IMR-90 (cell line): ENCODE data around the gene RASGRP3. TPM values are rescaled to one million over a fixed set of nuclear protein-coding genes. Genes with fewer than 3 reads are reported as not detected.

Source experiments
- ATAC-seq: fragments of 200-7000 bp; cut with Tn5 transposase; 2 replicates; pipeline ENCODE4 v1.9.1; 2020; ENCODE audit warnings: low read depth, mild to moderate bottlenecking, moderate library complexity
- BruUV-seq: library from RNA; stranded (reverse); fragments of 400-500 nt; replicated peaks from 2 replicates; lab custom pipeline; 2021; lab: Mats Ljungman, UMichigan
- CTCF ChIA-PET: fragments of 300-600 bp; formaldehyde crosslinking; extraction: SDS; loops from one replicate; lab custom pipeline; 2021; ENCODE audit warnings: antibody characterized with exemption; lab: Yijun Ruan, JAX
- POLR2A ChIA-PET: fragments of 300-600 bp; sonication (Branson Sonifier 250); formaldehyde crosslinking; loops from one replicate; lab custom pipeline; 2022; ENCODE audit warnings: antibody characterized with exemption; ENCODE audit not compliant: unreplicated experiment; lab: Charles Lee
- DNase-seq: peaks from one replicate; pipeline ENCODE4 v3.0.0; 2013
- H2AFZ ChIP-seq: replicated peaks from 2 replicates; pipeline ENCODE3; 2013; ENCODE audit warnings: low read length, mild to moderate bottlenecking; ENCODE audit not compliant: poor library complexity
- H2AK5ac ChIP-seq: 2 replicates; pipeline ENCODE4 v1.6.1; 2013; ENCODE audit warnings: low read depth, low read length, inconsistent platforms
- H2AK9ac ChIP-seq: replicated peaks from 2 replicates; pipeline ENCODE3; 2013; ENCODE audit warnings: mild to moderate bottlenecking, low read depth, low read length, moderate library complexity; ENCODE audit not compliant: poor library complexity
- H2BK120ac ChIP-seq: 2 replicates; pipeline ENCODE4 v1.6.1; 2013; ENCODE audit warnings: low read depth, low read length, inconsistent platforms
- H2BK15ac ChIP-seq: 3 replicates; pipeline ENCODE4 v1.6.1; 2013; ENCODE audit warnings: low read depth, low read length, inconsistent platforms
- H2BK20ac ChIP-seq: 2 replicates; pipeline ENCODE4 v1.6.1; 2013; ENCODE audit warnings: low read depth, mild to moderate bottlenecking, inconsistent platforms, low read length, moderate library complexity
- H2BK5ac ChIP-seq: 2 replicates; pipeline ENCODE4 v1.6.1; 2013; ENCODE audit warnings: mild to moderate bottlenecking, low read depth, low read length, inconsistent platforms; ENCODE audit not compliant: poor library complexity, severe bottlenecking
- H3K14ac ChIP-seq: replicated peaks from 2 replicates; pipeline ENCODE4 v1.6.1; 2013; ENCODE audit warnings: low read depth, low read length, inconsistent platforms
- H3K18ac ChIP-seq: 2 replicates; pipeline ENCODE4 v1.6.1; 2013; ENCODE audit warnings: low read depth, low read length, control low read depth
- H3K23ac ChIP-seq: 2 replicates; pipeline ENCODE4 v1.6.1; 2013; ENCODE audit warnings: low read depth, low read length, inconsistent platforms
- H3K27ac ChIP-seq: 2 replicates; pipeline ENCODE4 v1.5.1; 2013; ENCODE audit warnings: mild to moderate bottlenecking, control low read depth, low read length; ENCODE audit not compliant: insufficient read depth
- H3K27me3 ChIP-seq: 2 replicates; pipeline ENCODE4 v1.6.1; 2013; ENCODE audit warnings: low read length; ENCODE audit not compliant: control insufficient read depth, insufficient read depth
- H3K36me3 ChIP-seq: 2 replicates; pipeline ENCODE4 v1.6.1; 2013; ENCODE audit warnings: low read length, mixed read lengths; ENCODE audit not compliant: control insufficient read depth, insufficient read depth
- H3K4ac ChIP-seq: 2 replicates; pipeline ENCODE4 v1.6.1; 2013; ENCODE audit warnings: low read depth, low read length, inconsistent platforms
- H3K4me1 ChIP-seq: 2 replicates; pipeline ENCODE4 v1.6.1; 2013; ENCODE audit warnings: low read length, mixed read lengths; ENCODE audit not compliant: control insufficient read depth, insufficient read depth
- H3K4me2 ChIP-seq: 2 replicates; pipeline ENCODE4 v1.6.1; 2013; ENCODE audit warnings: low read depth, mild to moderate bottlenecking, control low read depth, low read length, moderate library complexity
- H3K4me3 ChIP-seq: 2 replicates; pipeline ENCODE4 v1.5.1; 2013; ENCODE audit warnings: low read depth, mild to moderate bottlenecking, control low read depth, low read length, moderate library complexity; ENCODE audit not compliant: insufficient read depth
- H3K56ac ChIP-seq: 2 replicates; pipeline ENCODE4 v1.6.1; 2013; ENCODE audit warnings: low read length, inconsistent platforms; ENCODE audit not compliant: insufficient read depth; ENCODE audit errors: extremely low read depth
- H3K79me1 ChIP-seq, 2 experiments: 2 replicates each; pipeline ENCODE4 v1.6.1; 2013; ENCODE audit warnings: low read length in 2 of 2, inconsistent platforms in 1 of 2, low read depth in 1 of 2
- H3K9ac ChIP-seq: 2 replicates; pipeline ENCODE4 v1.6.1; 2013; ENCODE audit warnings: low read depth, low read length, control low read depth
- H3K9me1 ChIP-seq: 2 replicates; pipeline ENCODE4 v1.6.1; 2013; ENCODE audit warnings: low read length, inconsistent platforms; ENCODE audit not compliant: insufficient read depth
- H3K9me3 ChIP-seq: 2 replicates; pipeline ENCODE4 v1.6.1; 2013; ENCODE audit warnings: low read length; ENCODE audit not compliant: control insufficient read depth, insufficient read depth
- H4K20me1 ChIP-seq: 2 replicates; pipeline ENCODE4 v1.6.1; 2013; ENCODE audit warnings: low read length, inconsistent platforms; ENCODE audit not compliant: insufficient read depth
- H4K5ac ChIP-seq: 2 replicates; pipeline ENCODE4 v1.6.1; 2013; ENCODE audit warnings: mild to moderate bottlenecking, low read depth, low read length, control low read depth
- H4K8ac ChIP-seq, 2 experiments: 2 replicates each; pipeline ENCODE4 v1.6.1; 2013; ENCODE audit warnings: low read depth in 2 of 2, low read length in 2 of 2, control low read depth in 1 of 2, inconsistent platforms in 1 of 2
- H4K91ac ChIP-seq: 2 replicates; pipeline ENCODE4 v1.6.1; 2013; ENCODE audit warnings: low read depth, low read length, inconsistent platforms; ENCODE audit not compliant: insufficient read depth
- BHLHE40 ChIP-seq: fragments of 150-350 bp; IDR thresholded peaks from 2 replicates; pipeline ENCODE4 v1.6.1; 2016; ENCODE audit warnings: mild to moderate bottlenecking, low read depth, low read length
- CHD1 ChIP-seq: IDR thresholded peaks from 2 replicates; pipeline ENCODE4 v1.6.1; 2012; ENCODE audit warnings: low read depth, low read length, improper control_type of control experiment
- FOS ChIP-seq: fragments of 150-350 bp; IDR thresholded peaks from 2 replicates; pipeline ENCODE4 v1.6.1; 2016; ENCODE audit warnings: low read depth, low read length
- MAFK ChIP-seq: IDR thresholded peaks from 2 replicates; pipeline ENCODE4 v1.6.1; 2012; ENCODE audit warnings: low read depth, low read length, improper control_type of control experiment
- MAZ ChIP-seq: IDR thresholded peaks from 2 replicates; pipeline ENCODE4 v1.6.1; 2012; ENCODE audit warnings: low read depth, mild to moderate bottlenecking, low read length, improper control_type of control experiment, moderate library complexity, borderline replicate concordance
- NFE2L2 ChIP-seq: fragments of 150-350 bp; IDR thresholded peaks from 2 replicates; pipeline ENCODE4 v1.6.1; 2016; ENCODE audit warnings: low read depth, mild to moderate bottlenecking, low read length
- POLR2A ChIP-seq: IDR thresholded peaks from 2 replicates; pipeline ENCODE4 v1.6.1; 2012; ENCODE audit warnings: mild to moderate bottlenecking, low read depth, low read length
- RAD21 ChIP-seq: IDR thresholded peaks from 2 replicates; pipeline ENCODE4 v1.6.1; 2012; ENCODE audit warnings: low read length, improper control_type of control experiment
- RCOR1 ChIP-seq: IDR thresholded peaks from 2 replicates; pipeline ENCODE4 v1.6.1; 2012; ENCODE audit warnings: mild to moderate bottlenecking, low read length, improper control_type of control experiment; ENCODE audit not compliant: insufficient replicate concordance
- RFX5 ChIP-seq: IDR thresholded peaks from 2 replicates; pipeline ENCODE4 v1.8.0; 2012; ENCODE audit warnings: low read depth, mild to moderate bottlenecking, low read length, moderate library complexity
- SMC3 ChIP-seq: fragments of 150-350 bp; IDR thresholded peaks from 2 replicates; pipeline ENCODE4 v1.6.1; 2016; ENCODE audit warnings: low read depth, mild to moderate bottlenecking, antibody characterized with exemption, low read length, moderate library complexity
- WGBS, 2 experiments: methylation state at CpG; one replicate each; pipeline versions ENCODE4 v1.1.5 to v1.1.7; 2013; ENCODE audit warnings: missing lambda C conversion rate in 2 of 2; ENCODE audit not compliant: insufficient read length in 1 of 2; ENCODE audit errors: extremely low coverage in 2 of 2; 5-methylcytosine and 5-hydroxymethylcytosine counted together
- dilution Hi-C: fragments of 300-500 bp; cut with HindIII; formaldehyde crosslinking; loops from one replicate; pipeline ENCODE4 v1.14.3; 2018; ENCODE audit warnings: low sequenced_read_pairs; ENCODE audit not compliant: unreplicated experiment
- in situ Hi-C: fragments of 300-500 bp; cut with MboI; formaldehyde crosslinking; loops from 3 replicates; pipeline ENCODE4 v1.14.3; 2019; ENCODE audit warnings: low sequenced_read_pairs, inconsistent platforms, mixed read lengths
- intact Hi-C: fragments of 100-400 bp; cut with micrococcal nuclease; formaldehyde crosslinking; loops from 2 replicates; pipeline ENCODE4 v1.10.0; 2022
- polyA plus RNA-seq, 3 experiments: library from polyadenylated mRNA; depleted of rRNA; stranded (reverse); fragments of >200 nt; gene quantifications; 2 replicates each; pipeline ENCODE4 v1.2.3, GENCODE V29; 2012; ENCODE audit warnings: low replicate concordance in 1 of 3
- total RNA-seq: library from RNA; depleted of rRNA; stranded (reverse); fragments of >200 nt; gene quantifications from 2 replicates; pipeline ENCODE4 v1.2.3, GENCODE V29; 2012
- TF ChIP-seq, protein P1 (sequence below): fragments of 150-350 bp; IDR thresholded peaks from 2 replicates; pipeline ENCODE4 v1.6.1; 2016; ENCODE audit warnings: low read depth, mild to moderate bottlenecking, low read length, moderate library complexity, borderline replicate concordance
- TF ChIP-seq, protein P2 (sequence below): conservative IDR thresholded peaks from 2 replicates; pipeline ENCODE4 v1.5.1; 2012; ENCODE audit warnings: mild to moderate bottlenecking, low read depth, low read length, improper control_type of control experiment
- TF ChIP-seq, protein P3 (sequence below): fragments of 150-350 bp; IDR thresholded peaks from 2 replicates; pipeline ENCODE4 v1.6.1; 2017; ENCODE audit warnings: mild to moderate bottlenecking, antibody characterized with exemption, low read length, low read depth

Gene RASGRP3
- total and polyA plus RNA-seq, 2 of the 4 experiments (the other 2 are of a cell fraction) = 1.7 to 3.0 TPM

DNA sequence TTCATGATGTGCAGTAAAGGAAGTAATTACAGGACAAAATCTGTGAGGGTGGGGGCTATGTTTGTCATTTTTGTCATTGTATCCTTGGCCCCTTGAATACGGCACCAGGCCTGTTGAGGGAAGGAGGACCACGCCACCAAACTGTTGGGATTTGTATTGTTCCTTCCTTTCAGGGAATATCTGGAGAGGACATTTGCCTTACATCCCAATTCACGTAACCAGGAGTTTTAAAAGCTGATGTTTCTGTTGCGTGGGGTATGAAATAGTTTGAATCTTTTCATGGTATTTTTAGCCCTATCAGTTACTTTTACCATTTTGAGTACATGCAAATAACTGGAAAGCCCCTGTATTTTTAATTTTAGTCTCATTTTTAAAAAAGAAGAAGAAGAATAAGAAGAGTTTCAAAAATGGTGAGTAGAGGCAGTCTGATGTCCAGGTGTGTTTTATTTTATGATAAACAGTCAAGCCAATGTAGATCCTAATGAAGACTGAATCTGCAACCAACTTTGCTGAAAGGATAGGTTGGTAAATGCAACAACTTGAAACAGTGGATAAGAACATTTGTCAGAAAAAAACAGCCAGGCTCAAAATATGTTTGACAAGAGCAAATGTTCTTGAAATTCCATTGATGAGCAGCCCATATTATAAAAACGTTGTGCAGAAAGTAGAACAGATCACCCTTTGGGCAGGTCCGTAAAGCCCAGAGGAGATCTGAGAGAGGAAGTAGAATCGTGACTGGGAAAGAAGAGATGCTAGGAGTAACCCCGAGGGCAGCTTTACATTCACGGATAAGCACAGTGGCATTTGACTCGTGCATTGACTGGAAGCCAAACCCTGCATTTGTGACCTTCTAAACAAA, 54.5 kb downstream of the RASGRP3 start:
- no peak overlapping the region for H3K9ac ChIP-seq
- dilution Hi-C loops (no loop called here), intact Hi-C loops (loop anchor here (2.0 kb wide), 1 partner anchor 54 kb away; the partner anchor contains the start of gene RASGRP3), in situ Hi-C loops (no loop called here)
- H2BK5ac ChIP-seq = peak overlapping the region; percentile 100
- peak overlapping the region; percentile 34 for H2BK15ac ChIP-seq
- H3K27me3 ChIP-seq = no peaks in the 10 kb centered on the region
- peak overlapping the region; percentile 77 for H2AK5ac ChIP-seq
- ChIA-PET POLR2A (no interaction called here), CTCF (interaction anchor here (1.6 kb wide), 1 partner anchor 9 kb away, joined by 3 read pairs; no protein-coding TSS in a partner anchor)
- H3K4me1 ChIP-seq = peaks cover 11% of the 10 kb centered on the region
- peak overlapping the region; percentile 86 for H2AFZ ChIP-seq
- peak overlapping the region; percentile 68 for H2AK9ac ChIP-seq
- H3K14ac ChIP-seq = peak overlapping the region; percentile 81
- no peaks in the 10 kb centered on the region for H3K9me3 ChIP-seq
- peak overlapping the region; percentile 62 for H4K5ac ChIP-seq
- H3K27ac ChIP-seq = peak overlapping the region; percentile 85
- ATAC-seq (no peak), DNase-seq (peak; percentile 44)
- H3K79me1 ChIP-seq = no peaks in the 10 kb centered on the region
- peak overlapping the region; percentile 99 for H2BK120ac ChIP-seq
- H3K36me3 ChIP-seq = no peaks in the 10 kb centered on the region
- H3K4me3 ChIP-seq = no peak overlapping the region
- peak overlapping the region; percentile 53 for H3K18ac ChIP-seq
- no CpG with 5 or more reads among the region's 10 CpGs for WGBS, 2 experiments
- no peak overlapping the region for H3K4me2 ChIP-seq
- no TSS peak for BruUV-seq
- H4K8ac ChIP-seq = peak overlapping the region; percentile 60 to 93
- H3K23ac ChIP-seq = peak overlapping the region; percentile 74; the same call in 1 of the 2 replicates
- peak overlapping the region; percentile 84; the same call in 1 of the 2 replicates for H3K56ac ChIP-seq
- no peaks in the 10 kb centered on the region for H4K20me1 ChIP-seq
- H3K4ac ChIP-seq = peak overlapping the region; percentile 87
- H2BK20ac ChIP-seq = peak overlapping the region; percentile 99
- peaks cover 6% of the 10 kb centered on the region; the same call in 1 of the 2 replicates for H3K9me1 ChIP-seq
- H4K91ac ChIP-seq = peak overlapping the region; percentile 91
- TF ChIP-seq RFX5 (no peak), FOS (no peak), RAD21 (no peak), MAFK (no peak), POLR2A (no peak), CHD1 (no peak), SMC3 (no peak), MAZ (no peak), RCOR1 (no peak), BHLHE40 (no peak), NFE2L2 (no peak)
- TF ChIP-seq, protein P1, sequence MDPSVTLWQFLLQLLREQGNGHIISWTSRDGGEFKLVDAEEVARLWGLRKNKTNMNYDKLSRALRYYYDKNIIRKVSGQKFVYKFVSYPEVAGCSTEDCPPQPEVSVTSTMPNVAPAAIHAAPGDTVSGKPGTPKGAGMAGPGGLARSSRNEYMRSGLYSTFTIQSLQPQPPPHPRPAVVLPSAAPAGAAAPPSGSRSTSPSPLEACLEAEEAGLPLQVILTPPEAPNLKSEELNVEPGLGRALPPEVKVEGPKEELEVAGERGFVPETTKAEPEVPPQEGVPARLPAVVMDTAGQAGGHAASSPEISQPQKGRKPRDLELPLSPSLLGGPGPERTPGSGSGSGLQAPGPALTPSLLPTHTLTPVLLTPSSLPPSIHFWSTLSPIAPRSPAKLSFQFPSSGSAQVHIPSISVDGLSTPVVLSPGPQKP = no peak
- TF ChIP-seq, protein P2, sequence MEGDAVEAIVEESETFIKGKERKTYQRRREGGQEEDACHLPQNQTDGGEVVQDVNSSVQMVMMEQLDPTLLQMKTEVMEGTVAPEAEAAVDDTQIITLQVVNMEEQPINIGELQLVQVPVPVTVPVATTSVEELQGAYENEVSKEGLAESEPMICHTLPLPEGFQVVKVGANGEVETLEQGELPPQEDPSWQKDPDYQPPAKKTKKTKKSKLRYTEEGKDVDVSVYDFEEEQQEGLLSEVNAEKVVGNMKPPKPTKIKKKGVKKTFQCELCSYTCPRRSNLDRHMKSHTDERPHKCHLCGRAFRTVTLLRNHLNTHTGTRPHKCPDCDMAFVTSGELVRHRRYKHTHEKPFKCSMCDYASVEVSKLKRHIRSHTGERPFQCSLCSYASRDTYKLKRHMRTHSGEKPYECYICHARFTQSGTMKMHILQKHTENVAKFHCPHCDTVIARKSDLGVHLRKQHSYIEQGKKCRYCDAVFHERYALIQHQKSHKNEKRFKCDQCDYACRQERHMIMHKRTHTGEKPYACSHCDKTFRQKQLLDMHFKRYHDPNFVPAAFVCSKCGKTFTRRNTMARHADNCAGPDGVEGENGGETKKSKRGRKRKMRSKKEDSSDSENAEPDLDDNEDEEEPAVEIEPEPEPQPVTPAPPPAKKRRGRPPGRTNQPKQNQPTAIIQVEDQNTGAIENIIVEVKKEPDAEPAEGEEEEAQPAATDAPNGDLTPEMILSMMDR = no peak
- TF ChIP-seq, protein P3, sequence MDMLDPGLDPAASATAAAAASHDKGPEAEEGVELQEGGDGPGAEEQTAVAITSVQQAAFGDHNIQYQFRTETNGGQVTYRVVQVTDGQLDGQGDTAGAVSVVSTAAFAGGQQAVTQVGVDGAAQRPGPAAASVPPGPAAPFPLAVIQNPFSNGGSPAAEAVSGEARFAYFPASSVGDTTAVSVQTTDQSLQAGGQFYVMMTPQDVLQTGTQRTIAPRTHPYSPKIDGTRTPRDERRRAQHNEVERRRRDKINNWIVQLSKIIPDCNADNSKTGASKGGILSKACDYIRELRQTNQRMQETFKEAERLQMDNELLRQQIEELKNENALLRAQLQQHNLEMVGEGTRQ = no peak
